NCI-H69 (cell line): ENCODE measurements around the gene SPNS3.

Experiments used
- DNase-seq: peaks from one replicate; lab custom pipeline; 2025; lab: John Stamatoyannopoulos, UW

Gene SPNS3

GRCh38 chr17:4467287-4467686, 33.5 kb downstream of the SPNS3 start:
- no peak for DNase-seq

GRCh38 chr17:4469552-4469951, 35.8 kb downstream of the SPNS3 start:
- DNase-seq: no peak

GRCh38 chr17:4472286-4472685, 38.5 kb downstream of the SPNS3 start:
- DNase-seq: peak; percentile 82

- DNase-seq: no peak
These were observed 40.4 kb downstream of the SPNS3 start for GRCh38 chr17:4474093-4474492.

- no peak for DNase-seq
These were observed 41.3 kb downstream of the SPNS3 start for GRCh38 chr17:4475001-4475400.

- no peak for DNase-seq
These were observed 41.7 kb downstream of the SPNS3 start for GRCh38 chr17:4475463-4475862.

GRCh38 chr17:4476017-4476416, 42.3 kb downstream of the SPNS3 start:
- DNase-seq: peak; percentile 27

- DNase-seq: peak; percentile 20
These were observed 42.9 kb downstream of the SPNS3 start for GRCh38 chr17:4476511-4477070.

- no peak for DNase-seq
These were observed 43.6 kb downstream of the SPNS3 start for GRCh38 chr17:4477255-4477791.

GRCh38 chr17:4478318-4478830, 44.6 kb downstream of the SPNS3 start:
- DNase-seq: no peak

GRCh38 chr17:4479340-4479981, 45.7 kb downstream of the SPNS3 start:
- no peak for DNase-seq

- no peak for DNase-seq
These were observed 46.4 kb downstream of the SPNS3 start for GRCh38 chr17:4479982-4480751.

- peak; percentile 42 for DNase-seq
These were observed 47.5 kb downstream of the SPNS3 start for GRCh38 chr17:4480929-4481898.

GRCh38 chr17:4482338-4483011, 48.7 kb downstream of the SPNS3 start:
- DNase-seq: peak; percentile 10

- peak; percentile 83 for DNase-seq
These were observed 49.5 kb downstream of the SPNS3 start for GRCh38 chr17:4483012-4483840.

- no peak for DNase-seq
These were observed 52.2 kb downstream of the SPNS3 start for GRCh38 chr17:4485676-4486646.

- DNase-seq: no peak
These were observed 53.6 kb downstream of the SPNS3 start for GRCh38 chr17:4487296-4487695.

- no peak for DNase-seq
These were observed 54.3 kb downstream of the SPNS3 start for GRCh38 chr17:4487820-4488716.
